ENCODE data around the gene C1QL2. TPM values are rescaled to one million over a fixed set of nuclear protein-coding genes. Genes with fewer than 3 reads are reported as not detected.
A peak's percentile ranks its signal among the peaks of the same experiment; 100 is the strongest.

C1QL2 gene
- total and polyA plus RNA-seq, 8 donors = not detected

DNA sequence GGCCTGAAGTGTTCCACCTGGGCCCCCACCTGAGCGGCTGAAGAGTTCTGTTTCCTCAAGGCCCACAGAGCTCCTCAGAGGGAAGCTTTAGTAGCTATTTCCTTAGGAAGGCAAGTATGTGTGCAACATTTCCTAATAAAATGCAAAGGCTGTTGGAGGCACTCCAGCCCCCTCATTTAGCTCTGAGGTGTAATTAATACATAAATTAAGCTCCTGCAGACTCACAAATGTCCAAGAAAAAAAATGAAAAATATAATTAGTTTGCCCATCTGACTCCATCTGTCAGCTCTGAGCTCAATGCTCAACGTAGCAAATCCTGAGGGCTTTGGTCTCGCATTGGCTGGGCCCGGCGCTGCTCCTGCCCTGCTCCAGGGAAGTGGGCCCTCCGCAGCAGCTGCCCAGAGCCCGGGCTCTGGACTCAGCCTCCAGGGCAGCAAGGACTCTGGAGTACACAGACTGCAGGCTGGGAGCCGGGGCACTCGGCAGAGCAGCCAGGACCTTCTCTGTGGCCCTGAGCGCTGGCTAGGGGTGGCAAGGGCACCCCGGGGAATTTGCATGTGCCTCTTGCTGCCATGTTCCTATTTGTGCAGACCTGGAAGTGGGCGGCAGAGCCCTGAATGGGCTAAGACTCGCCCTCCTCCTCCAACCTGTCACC lies 23.4 kb upstream of the C1QL2 start:
- no peak overlapping the region for H3K27ac ChIP-seq
- no peaks in the 10 kb centered on the region for H3K4me1 ChIP-seq
- WGBS, 5 donors = 85 to 92% (median 89%) methylated on average over 11 to 13 of the region's 13 CpGs
- no peaks in the 10 kb centered on the region for H3K27me3 ChIP-seq
- no peak overlapping the region for H3K4me3 ChIP-seq
- DNase-seq = no peak
- no peaks in the 10 kb centered on the region for H3K9me3 ChIP-seq
- no peaks in the 10 kb centered on the region for H3K36me3 ChIP-seq
- TF ChIP-seq EP300 (IDR thresholded peaks at IDR 0.05) (no peak), POLR2A (IDR thresholded peaks at IDR 0.05) (no peak), POLR2AphosphoS5 (IDR thresholded peaks at IDR 0.05) (no peak)
- TF ChIP-seq, protein P1, sequence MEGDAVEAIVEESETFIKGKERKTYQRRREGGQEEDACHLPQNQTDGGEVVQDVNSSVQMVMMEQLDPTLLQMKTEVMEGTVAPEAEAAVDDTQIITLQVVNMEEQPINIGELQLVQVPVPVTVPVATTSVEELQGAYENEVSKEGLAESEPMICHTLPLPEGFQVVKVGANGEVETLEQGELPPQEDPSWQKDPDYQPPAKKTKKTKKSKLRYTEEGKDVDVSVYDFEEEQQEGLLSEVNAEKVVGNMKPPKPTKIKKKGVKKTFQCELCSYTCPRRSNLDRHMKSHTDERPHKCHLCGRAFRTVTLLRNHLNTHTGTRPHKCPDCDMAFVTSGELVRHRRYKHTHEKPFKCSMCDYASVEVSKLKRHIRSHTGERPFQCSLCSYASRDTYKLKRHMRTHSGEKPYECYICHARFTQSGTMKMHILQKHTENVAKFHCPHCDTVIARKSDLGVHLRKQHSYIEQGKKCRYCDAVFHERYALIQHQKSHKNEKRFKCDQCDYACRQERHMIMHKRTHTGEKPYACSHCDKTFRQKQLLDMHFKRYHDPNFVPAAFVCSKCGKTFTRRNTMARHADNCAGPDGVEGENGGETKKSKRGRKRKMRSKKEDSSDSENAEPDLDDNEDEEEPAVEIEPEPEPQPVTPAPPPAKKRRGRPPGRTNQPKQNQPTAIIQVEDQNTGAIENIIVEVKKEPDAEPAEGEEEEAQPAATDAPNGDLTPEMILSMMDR (IDR thresholded peaks at IDR 0.05) = no peak
- intact Hi-C loops (cut with DNase I; ENCODE audit: low total_unique reads) = no loop called here

DNA sequence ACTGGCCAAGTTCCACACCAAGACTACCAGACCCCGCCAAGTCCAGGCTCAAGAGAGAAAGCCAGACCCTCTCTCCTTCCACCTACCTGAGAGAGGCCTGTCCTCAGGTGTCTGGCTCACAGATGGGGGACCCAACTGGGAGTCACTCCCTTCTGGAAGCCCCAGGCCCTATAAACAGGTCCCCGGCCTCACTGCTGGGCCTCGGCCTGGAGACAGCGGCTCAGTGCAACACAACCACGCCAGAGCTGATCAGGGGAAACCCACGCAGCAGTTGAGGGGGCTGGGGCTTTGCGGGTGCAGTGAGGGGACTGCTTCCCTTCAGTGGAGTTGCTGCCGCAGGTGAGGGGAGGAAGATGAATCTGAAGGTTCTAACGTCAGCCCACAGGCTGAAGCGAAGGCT lies 22.8 kb upstream of the C1QL2 start:
- Histone ChIP-seq H3K4me1 (no peaks in the 10 kb centered on the region), H3K9me3 (no peaks in the 10 kb centered on the region), H3K36me3 (no peaks in the 10 kb centered on the region), H3K4me3 (no peak overlapping the region), H3K27me3 (no peaks in the 10 kb centered on the region), H3K27ac (no peak overlapping the region)
- intact Hi-C loops (cut with DNase I; ENCODE audit: low total_unique reads) = no loop called here
- no peak for DNase-seq
- TF ChIP-seq POLR2AphosphoS5 (IDR thresholded peaks at IDR 0.05) (no peak), EP300 (IDR thresholded peaks at IDR 0.05) (no peak), POLR2A (IDR thresholded peaks at IDR 0.05) (no peak)
- TF ChIP-seq, protein P1 (IDR thresholded peaks at IDR 0.05) = no peak
- 86 to 95% (median 90%) methylated on average over 9 to 10 of the region's 10 CpGs for WGBS, 5 donors

DNA sequence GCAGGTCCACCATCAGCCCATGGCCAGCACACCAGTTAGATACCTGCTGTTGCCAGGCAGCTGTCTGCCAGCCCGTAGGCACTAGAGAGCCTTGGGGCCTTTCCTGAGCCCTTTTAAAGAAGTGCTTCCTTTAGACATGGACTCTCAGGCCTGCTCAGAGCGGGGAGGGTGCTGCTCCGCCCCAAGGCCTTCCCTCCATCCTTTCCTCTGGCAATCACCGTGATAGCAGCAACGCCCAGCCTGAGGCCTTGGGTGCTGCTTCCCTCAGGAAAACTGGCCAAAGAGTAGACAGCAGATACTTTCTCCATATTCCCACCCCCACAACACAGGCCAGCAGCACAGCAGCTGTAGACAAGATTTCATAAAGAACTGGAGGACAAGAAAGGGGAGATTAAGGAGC lies 22.3 kb upstream of the C1QL2 start:
- intact Hi-C loops (cut with DNase I; ENCODE audit: low total_unique reads) = no loop called here
- H3K27me3 ChIP-seq = no peaks in the 10 kb centered on the region
- no peaks in the 10 kb centered on the region for H3K36me3 ChIP-seq
- no peaks in the 10 kb centered on the region for H3K4me1 ChIP-seq
- no peaks in the 10 kb centered on the region for H3K9me3 ChIP-seq
- no peak overlapping the region for H3K27ac ChIP-seq
- DNase-seq = no peak
- TF ChIP-seq POLR2A (IDR thresholded peaks at IDR 0.05) (no peak), EP300 (IDR thresholded peaks at IDR 0.05) (no peak)
- 60 to 82% (median 75%) methylated on average over 5 of the region's 5 CpGs for WGBS, 5 donors
- H3K4me3 ChIP-seq = no peak overlapping the region

DNA sequence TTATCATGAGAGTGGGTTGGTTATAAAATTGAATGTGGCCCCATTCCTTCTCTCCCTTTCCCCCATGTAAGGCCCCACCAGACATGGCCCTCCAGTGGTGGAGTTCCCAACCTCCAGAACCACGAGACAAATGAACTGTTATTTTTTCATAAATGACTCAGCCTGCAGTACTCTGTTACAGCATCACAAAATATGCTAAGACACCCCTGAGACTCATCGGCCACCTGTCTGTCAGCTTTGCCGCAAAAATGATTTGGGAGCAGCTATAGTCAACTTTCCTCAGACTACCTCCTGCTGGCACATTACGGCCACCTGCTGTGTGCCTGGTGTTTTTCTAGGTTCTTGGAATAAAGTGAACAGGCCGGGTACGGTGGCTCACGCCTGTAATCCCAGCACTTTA lies 21.4 kb upstream of the C1QL2 start:
- intact Hi-C loops (cut with DNase I; ENCODE audit: low total_unique reads) = no loop called here
- H3K4me3 ChIP-seq = no peak overlapping the region
- WGBS, 5 donors = 79 to 96% (median 89%) methylated on average over 6 to 7 of the region's 7 CpGs
- H3K4me1 ChIP-seq = no peaks in the 10 kb centered on the region
- H3K36me3 ChIP-seq = no peaks in the 10 kb centered on the region
- no peaks in the 10 kb centered on the region for H3K9me3 ChIP-seq
- H3K27ac ChIP-seq = no peak overlapping the region
- H3K27me3 ChIP-seq = no peaks in the 10 kb centered on the region
- DNase-seq = no peak
- TF ChIP-seq, protein P1 (IDR thresholded peaks at IDR 0.05) = no peak
- TF ChIP-seq EP300 (IDR thresholded peaks at IDR 0.05) (no peak), POLR2A (IDR thresholded peaks at IDR 0.05) (no peak), POLR2AphosphoS5 (IDR thresholded peaks at IDR 0.05) (no peak)

DNA sequence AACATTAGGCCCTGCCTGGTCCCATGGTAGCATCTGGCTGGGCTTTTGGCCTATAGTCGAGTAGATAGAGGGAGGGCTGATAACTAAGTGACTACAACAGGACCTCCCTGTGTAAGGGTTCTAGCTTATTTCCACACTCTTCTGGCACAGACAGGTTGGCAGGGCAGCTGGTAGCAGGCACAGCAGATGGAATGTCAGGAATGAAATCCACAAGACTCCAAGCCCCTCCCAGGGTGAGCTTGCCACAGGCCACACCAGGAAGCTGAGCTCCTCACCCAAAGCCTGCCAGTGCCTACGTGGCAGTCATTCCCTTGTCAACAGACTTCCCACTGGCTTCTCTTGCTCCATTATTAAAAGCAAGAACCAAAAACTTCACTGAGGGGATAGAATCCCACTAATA lies 20.7 kb upstream of the C1QL2 start:
- Histone ChIP-seq H3K4me3 (no peak overlapping the region), H3K27me3 (no peaks in the 10 kb centered on the region), H3K9me3 (no peaks in the 10 kb centered on the region), H3K27ac (no peak overlapping the region), H3K4me1 (no peaks in the 10 kb centered on the region), H3K36me3 (no peaks in the 10 kb centered on the region)
- DNase-seq = peak in 1 of 2 donors; percentile 35
- TF ChIP-seq, protein P1 (IDR thresholded peaks at IDR 0.05) = no peak
- no peak for TF ChIP-seq EP300 (IDR thresholded peaks at IDR 0.05)
- no peak for TF ChIP-seq POLR2A (IDR thresholded peaks at IDR 0.05)
- no peak for TF ChIP-seq POLR2AphosphoS5 (IDR thresholded peaks at IDR 0.05)
- 31 to 100% (median 49%) methylated on average over 1 to 2 of the region's 2 CpGs for WGBS, 5 donors
- intact Hi-C loops (cut with DNase I; ENCODE audit: low total_unique reads) = no loop called here
